ENCODE data around the gene PHRF1.

Gene PHRF1

GRCh38 chr11:601573-602245 is 25.4 kb downstream of the PHRF1 start:
- no peak for TF ChIP-seq CTCF (IDR thresholded peaks at IDR 0.05; ENCODE audit: low read depth, low read length)
- no peak overlapping the region for H3K4me3 ChIP-seq (ENCODE audit: low read depth, low read length)

- TF ChIP-seq CTCF (IDR thresholded peaks at IDR 0.05; ENCODE audit: low read depth, low read length) = no peak
- H3K4me3 ChIP-seq (ENCODE audit: low read depth, low read length) = no peak overlapping the region
These were observed 26.9 kb downstream of the PHRF1 start for GRCh38 chr11:603154-603553.

GRCh38 chr11:605286-606129 is 29.2 kb downstream of the PHRF1 start:
- H3K4me3 ChIP-seq (ENCODE audit: low read depth, low read length) = no peak overlapping the region
- TF ChIP-seq CTCF (IDR thresholded peaks at IDR 0.05; ENCODE audit: low read depth, low read length) = no peak

- no peak for TF ChIP-seq CTCF (IDR thresholded peaks at IDR 0.05; ENCODE audit: low read depth, low read length)
- no peak overlapping the region for H3K4me3 ChIP-seq (ENCODE audit: low read depth, low read length)
These were observed 30.0 kb downstream of the PHRF1 start for GRCh38 chr11:606245-606644.

GRCh38 chr11:607020-607780 is 30.9 kb downstream of the PHRF1 start:
- no peak overlapping the region for H3K4me3 ChIP-seq (ENCODE audit: low read depth, low read length)
- no peak for TF ChIP-seq CTCF (IDR thresholded peaks at IDR 0.05; ENCODE audit: low read depth, low read length)

- H3K4me3 ChIP-seq (ENCODE audit: low read depth, low read length) = no peak overlapping the region
- no peak for TF ChIP-seq CTCF (IDR thresholded peaks at IDR 0.05; ENCODE audit: low read depth, low read length)
These were observed 31.8 kb downstream of the PHRF1 start for GRCh38 chr11:607971-608659.

Measured in WI38 (cell line).